NCI-H345 treated with DMSO at 0.1 percent for 48 hours (cell line): ENCODE results near the gene RPEL1.
"Not testable (repeated sequence)": the region's sequence is repeated elsewhere in the genome, so short reads cannot be mapped to it uniquely, and the experiment has no call there.

ENCODE experiments used
- DNase-seq: peaks from one replicate; lab custom pipeline; 2025; ENCODE audit not compliant: unreplicated experiment; lab: John Stamatoyannopoulos, UW

Gene RPEL1

GRCh38 chr10:103245587-103245986, at the start of gene RPEL1:
RPEL1 (plus strand) TSS chr10:103245887; CDS start chr10:103245997, 110 bp downstream.
- DNase-seq, result not testable (repeated sequence)

GRCh38 chr10:103196516-103196915, 49.2 kb upstream of the RPEL1 start:
- no peak for DNase-seq

- no peak for DNase-seq
Observed at GRCh38 chr10:103197174-103197573, 48.5 kb upstream of the RPEL1 start.

GRCh38 chr10:103197903-103198302, 47.8 kb upstream of the RPEL1 start:
- DNase-seq, result no peak

- no peak for DNase-seq
Observed at GRCh38 chr10:103198648-103199047, 47.0 kb upstream of the RPEL1 start.

GRCh38 chr10:103199488-103199887, 46.2 kb upstream of the RPEL1 start:
- no peak for DNase-seq

- DNase-seq, result no peak
Observed at GRCh38 chr10:103202319-103202718, 43.4 kb upstream of the RPEL1 start.

GRCh38 chr10:103203466-103203865, 42.2 kb upstream of the RPEL1 start:
- DNase-seq, result no peak

- no peak for DNase-seq
Observed at GRCh38 chr10:103204353-103205255, 41.1 kb upstream of the RPEL1 start.

GRCh38 chr10:103205401-103205800, 40.3 kb upstream of the RPEL1 start:
- not testable (repeated sequence) for DNase-seq

- not testable (repeated sequence) for DNase-seq
Observed at GRCh38 chr10:103206715-103207114, 39.0 kb upstream of the RPEL1 start.

GRCh38 chr10:103207141-103207540, 38.5 kb upstream of the RPEL1 start:
- DNase-seq, result no peak

GRCh38 chr10:103207643-103208042, 38.0 kb upstream of the RPEL1 start:
- DNase-seq, result not testable (repeated sequence)

- not testable (repeated sequence) for DNase-seq
Observed at GRCh38 chr10:103210262-103210661, 35.4 kb upstream of the RPEL1 start.

GRCh38 chr10:103215601-103216000, 30.1 kb upstream of the RPEL1 start:
- no peak for DNase-seq

GRCh38 chr10:103216362-103216761, 29.3 kb upstream of the RPEL1 start:
- DNase-seq, result not testable (repeated sequence)

GRCh38 chr10:103224133-103224532, 21.6 kb upstream of the RPEL1 start:
- DNase-seq, result no peak

GRCh38 chr10:103224721-103225120, 21.0 kb upstream of the RPEL1 start:
- not testable (repeated sequence) for DNase-seq

GRCh38 chr10:103225939-103226338, 19.7 kb upstream of the RPEL1 start:
- no peak for DNase-seq

- DNase-seq, result no peak
Observed at GRCh38 chr10:103227416-103227815, 18.3 kb upstream of the RPEL1 start.

GRCh38 chr10:103231047-103231551, 14.6 kb upstream of the RPEL1 start:
- no peak for DNase-seq

- no peak for DNase-seq
Observed at GRCh38 chr10:103232131-103232673, 13.5 kb upstream of the RPEL1 start.
